Stimulated activated naive CD8-positive, alpha-beta T cell treated with anti-CD3 and anti-CD28 coated beads, Interleukin-15, amount 100 ng/mL, for 72 hours (primary cell): ENCODE data around the gene ZDHHC3.

ENCODE experiments used
- ATAC-seq: fragments of 150-1000 bp; cut with Tn5 transposase; 2 replicates; pipeline ENCODE4 v1.10.0; 2021; ENCODE audit warnings: mild to moderate bottlenecking, moderate library complexity
- DNase-seq, 2 donors: peaks; one replicate each; pipeline ENCODE4 v3.0.0; 2021 to 2022
- H3K27ac Mint-ChIP-seq, 2 donors: one replicate each; pipeline ENCODE4 v1.8.0; 2022; ENCODE audit warnings: mild to moderate bottlenecking in 2 of 2, mixed read lengths in 2 of 2, moderate library complexity in 2 of 2
- H3K27me3 Mint-ChIP-seq: one replicate; pipeline ENCODE4 v1.8.0; 2022; ENCODE audit warnings: mixed read lengths
- H3K4me1 Mint-ChIP-seq: one replicate; pipeline ENCODE4 v1.8.0; 2022; ENCODE audit warnings: mild to moderate bottlenecking, mixed read lengths
- H3K4me3 Mint-ChIP-seq, 2 donors: one replicate each; pipeline ENCODE4 v1.8.0; 2022; ENCODE audit warnings: mild to moderate bottlenecking in 2 of 2, mixed read lengths in 2 of 2, moderate library complexity in 1 of 2
- H3K9me3 Mint-ChIP-seq, 2 donors: one replicate each; pipeline ENCODE4 v1.8.0; 2022; ENCODE audit warnings: mixed read lengths in 2 of 2

The ZDHHC3 gene

GRCh38 chr3:45003406-45003805, 27.4 kb upstream of the ZDHHC3 start:
- H3K4me3 Mint-ChIP-seq: no peak overlapping the region
- peaks cover 0 to 6% of the 10 kb centered on the region in 2 donors for H3K9me3 Mint-ChIP-seq
- H3K4me1 Mint-ChIP-seq: peaks cover 26% of the 10 kb centered on the region
- H3K27me3 Mint-ChIP-seq: no peaks in the 10 kb centered on the region
- ATAC-seq (no peak), DNase-seq (no peak)
- H3K27ac Mint-ChIP-seq: no peak overlapping the region

- Mint-ChIP-seq H3K27ac (peak overlapping the region in 1 of 2 donors; percentile 21), H3K4me1 (peaks cover 30% of the 10 kb centered on the region), H3K4me3 (no peak overlapping the region), H3K9me3 (peaks cover 0 to 6% of the 10 kb centered on the region in 2 donors), H3K27me3 (no peaks in the 10 kb centered on the region)
- no peak for DNase-seq
- no peak for ATAC-seq
Observed at GRCh38 chr3:45002720-45003119, 26.7 kb upstream of the ZDHHC3 start.

GRCh38 chr3:45002139-45002660, 26.2 kb upstream of the ZDHHC3 start:
- Mint-ChIP-seq H3K9me3 (peaks cover 0 to 6% of the 10 kb centered on the region in 2 donors), H3K27ac (no peak overlapping the region), H3K27me3 (no peaks in the 10 kb centered on the region), H3K4me3 (no peak overlapping the region), H3K4me1 (peaks cover 31% of the 10 kb centered on the region)
- DNase-seq: no peak
- ATAC-seq: no peak

GRCh38 chr3:45001738-45002137, 25.8 kb upstream of the ZDHHC3 start:
- Mint-ChIP-seq H3K27me3 (no peaks in the 10 kb centered on the region), H3K4me1 (peaks cover 31% of the 10 kb centered on the region), H3K4me3 (no peak overlapping the region), H3K27ac (no peak overlapping the region), H3K9me3 (peaks cover 0 to 6% of the 10 kb centered on the region in 2 donors)
- DNase-seq: no peak
- ATAC-seq: no peak

- Mint-ChIP-seq H3K4me1 (peaks cover 37% of the 10 kb centered on the region), H3K27me3 (no peaks in the 10 kb centered on the region), H3K9me3 (peaks cover 0 to 6% of the 10 kb centered on the region in 2 donors), H3K27ac (no peak overlapping the region), H3K4me3 (no peak overlapping the region)
- ATAC-seq: no peak
- DNase-seq: no peak
Observed at GRCh38 chr3:45000823-45001222, 24.8 kb upstream of the ZDHHC3 start.

- no peak overlapping the region for H3K4me3 Mint-ChIP-seq
- ATAC-seq (no peak), DNase-seq (no peak)
- H3K27ac Mint-ChIP-seq: no peak overlapping the region
- no peaks in the 10 kb centered on the region for H3K27me3 Mint-ChIP-seq
- peaks cover 37% of the 10 kb centered on the region for H3K4me1 Mint-ChIP-seq
- peaks cover 0 to 2% of the 10 kb centered on the region in 2 donors for H3K9me3 Mint-ChIP-seq
Observed at GRCh38 chr3:44999782-45000181, 23.8 kb upstream of the ZDHHC3 start.

- H3K9me3 Mint-ChIP-seq: no peaks in the 10 kb centered on the region
- H3K27ac Mint-ChIP-seq: peak overlapping the region; percentile 39 to 90
- ATAC-seq: peak; percentile 94
- peak overlapping the region in 1 of 2 donors; percentile 35 for H3K4me3 Mint-ChIP-seq
- no peak for DNase-seq
- peaks cover 58% of the 10 kb centered on the region for H3K4me1 Mint-ChIP-seq
- no peaks in the 10 kb centered on the region for H3K27me3 Mint-ChIP-seq
Observed at GRCh38 chr3:44996556-44996969, 20.6 kb upstream of the ZDHHC3 start.

GRCh38 chr3:44995142-44995770, 19.3 kb upstream of the ZDHHC3 start:
- DNase-seq (no peak), ATAC-seq (no peak)
- Mint-ChIP-seq H3K4me3 (no peak overlapping the region), H3K27ac (peak overlapping the region; percentile 61 to 71), H3K4me1 (peaks cover 69% of the 10 kb centered on the region), H3K27me3 (no peaks in the 10 kb centered on the region), H3K9me3 (no peaks in the 10 kb centered on the region)

- ATAC-seq (peak; percentile 29), DNase-seq (no peak)
- Mint-ChIP-seq H3K9me3 (no peaks in the 10 kb centered on the region), H3K4me3 (no peak overlapping the region), H3K27ac (peak overlapping the region; percentile 76 to 77), H3K27me3 (no peaks in the 10 kb centered on the region), H3K4me1 (peaks cover 81% of the 10 kb centered on the region)
Observed at GRCh38 chr3:44993471-44994205, 17.7 kb upstream of the ZDHHC3 start.

- peak overlapping the region; percentile 76 to 77 for H3K27ac Mint-ChIP-seq
- H3K4me3 Mint-ChIP-seq: no peak overlapping the region
- H3K4me1 Mint-ChIP-seq: peaks cover 84% of the 10 kb centered on the region
- ATAC-seq: no peak
- no peaks in the 10 kb centered on the region for H3K27me3 Mint-ChIP-seq
- H3K9me3 Mint-ChIP-seq: no peaks in the 10 kb centered on the region
- DNase-seq: no peak
Observed at GRCh38 chr3:44992555-44993470, 16.8 kb upstream of the ZDHHC3 start.

- H3K4me3 Mint-ChIP-seq: no peak overlapping the region
- H3K27me3 Mint-ChIP-seq: no peaks in the 10 kb centered on the region
- DNase-seq: no peak
- no peak for ATAC-seq
- peaks cover 85% of the 10 kb centered on the region for H3K4me1 Mint-ChIP-seq
- no peaks in the 10 kb centered on the region for H3K9me3 Mint-ChIP-seq
- H3K27ac Mint-ChIP-seq: no peak overlapping the region
Observed at GRCh38 chr3:44991326-44991725, 15.4 kb upstream of the ZDHHC3 start.

- Mint-ChIP-seq H3K4me1 (peaks cover 77% of the 10 kb centered on the region), H3K27me3 (no peaks in the 10 kb centered on the region), H3K9me3 (no peaks in the 10 kb centered on the region), H3K27ac (no peak overlapping the region), H3K4me3 (no peak overlapping the region)
- DNase-seq (no peak), ATAC-seq (no peak)
Observed at GRCh38 chr3:44989636-44990373, 13.8 kb upstream of the ZDHHC3 start.

GRCh38 chr3:44989141-44989540, 13.2 kb upstream of the ZDHHC3 start:
- H3K4me3 Mint-ChIP-seq: no peak overlapping the region
- no peak overlapping the region for H3K27ac Mint-ChIP-seq
- DNase-seq (no peak), ATAC-seq (no peak)
- peaks cover 74% of the 10 kb centered on the region for H3K4me1 Mint-ChIP-seq
- no peaks in the 10 kb centered on the region for H3K27me3 Mint-ChIP-seq
- H3K9me3 Mint-ChIP-seq: no peaks in the 10 kb centered on the region

- DNase-seq (no peak), ATAC-seq (no peak)
- H3K27me3 Mint-ChIP-seq: no peaks in the 10 kb centered on the region
- no peaks in the 10 kb centered on the region for H3K9me3 Mint-ChIP-seq
- no peak overlapping the region for H3K4me3 Mint-ChIP-seq
- no peak overlapping the region for H3K27ac Mint-ChIP-seq
- peaks cover 74% of the 10 kb centered on the region for H3K4me1 Mint-ChIP-seq
Observed at GRCh38 chr3:44988073-44988472, 12.1 kb upstream of the ZDHHC3 start.

- H3K27me3 Mint-ChIP-seq: no peaks in the 10 kb centered on the region
- no peak overlapping the region for H3K27ac Mint-ChIP-seq
- H3K9me3 Mint-ChIP-seq: no peaks in the 10 kb centered on the region
- no peak for DNase-seq
- no peak for ATAC-seq
- no peak overlapping the region for H3K4me3 Mint-ChIP-seq
- peaks cover 74% of the 10 kb centered on the region for H3K4me1 Mint-ChIP-seq
Observed at GRCh38 chr3:44987332-44987731, 11.4 kb upstream of the ZDHHC3 start.
